ENCODE data around the gene IL26.
A peak's percentile ranks its signal among the peaks of the same experiment; 100 is the strongest.

IL26 gene

GRCh38 chr12:68207276-68207675 lies 18.3 kb downstream of the IL26 start:
- peaks cover 2% of the 10 kb centered on the region for H3K27me3 ChIP-seq (replicated peaks)
- TF ChIP-seq CTCF (IDR thresholded peaks at IDR 0.05; ENCODE audit: low read depth, low read length, missing control alignments) = no peak
- no peaks in the 10 kb centered on the region for H3K36me3 ChIP-seq (replicated peaks)
- H3K27ac ChIP-seq = no peak overlapping the region
- DNase-seq = no peak
- no peak overlapping the region for H3K4me3 ChIP-seq (ENCODE audit: low read depth, low read length)
- in situ Hi-C loops (cut with HindIII; ENCODE audit: low pct_ligation_motif_present, low sequenced_read_pairs) = no loop called here

- Histone ChIP-seq H3K36me3 (replicated peaks) (no peaks in the 10 kb centered on the region), H3K4me3 (ENCODE audit: low read depth, low read length) (no peak overlapping the region), H3K27ac (no peak overlapping the region), H3K27me3 (replicated peaks) (peaks cover 2% of the 10 kb centered on the region)
- DNase-seq = no peak
- in situ Hi-C loops (cut with HindIII; ENCODE audit: low pct_ligation_motif_present, low sequenced_read_pairs) = no loop called here
- no peak for TF ChIP-seq CTCF (IDR thresholded peaks at IDR 0.05; ENCODE audit: low read depth, low read length, missing control alignments)
These were observed 19.2 kb downstream of the IL26 start for GRCh38 chr12:68206446-68206845.

GRCh38 chr12:68203460-68203875 lies 22.1 kb downstream of the IL26 start:
- TF ChIP-seq CTCF (IDR thresholded peaks at IDR 0.05; ENCODE audit: low read depth, low read length, missing control alignments) = no peak
- in situ Hi-C loops (cut with HindIII; ENCODE audit: low pct_ligation_motif_present, low sequenced_read_pairs) = no loop called here
- no peak overlapping the region for H3K4me3 ChIP-seq (ENCODE audit: low read depth, low read length)
- no peak for DNase-seq
- H3K36me3 ChIP-seq (replicated peaks) = no peaks in the 10 kb centered on the region
- peaks cover 2% of the 10 kb centered on the region for H3K27me3 ChIP-seq (replicated peaks)
- H3K27ac ChIP-seq = no peak overlapping the region

- no peak for TF ChIP-seq CTCF (IDR thresholded peaks at IDR 0.05; ENCODE audit: low read depth, low read length, missing control alignments)
- peak; percentile 88 for DNase-seq
- H3K36me3 ChIP-seq (replicated peaks) = no peaks in the 10 kb centered on the region
- in situ Hi-C loops (cut with HindIII; ENCODE audit: low pct_ligation_motif_present, low sequenced_read_pairs) = no loop called here
- no peaks in the 10 kb centered on the region for H3K27me3 ChIP-seq (replicated peaks)
- H3K27ac ChIP-seq = no peak overlapping the region
- H3K4me3 ChIP-seq (ENCODE audit: low read depth, low read length) = no peak overlapping the region
These were observed 24.8 kb downstream of the IL26 start for GRCh38 chr12:68200854-68201253.

- Histone ChIP-seq H3K27ac (no peak overlapping the region), H3K27me3 (replicated peaks) (no peaks in the 10 kb centered on the region), H3K4me3 (ENCODE audit: low read depth, low read length) (no peak overlapping the region), H3K36me3 (replicated peaks) (no peaks in the 10 kb centered on the region)
- in situ Hi-C loops (cut with HindIII; ENCODE audit: low pct_ligation_motif_present, low sequenced_read_pairs) = no loop called here
- no peak for TF ChIP-seq CTCF (IDR thresholded peaks at IDR 0.05; ENCODE audit: low read depth, low read length, missing control alignments)
- no peak for DNase-seq
These were observed 26.5 kb downstream of the IL26 start for GRCh38 chr12:68199127-68199526.

- no peak for DNase-seq
- Histone ChIP-seq H3K27me3 (replicated peaks) (no peaks in the 10 kb centered on the region), H3K27ac (no peak overlapping the region), H3K36me3 (replicated peaks) (no peaks in the 10 kb centered on the region), H3K4me3 (ENCODE audit: low read depth, low read length) (no peak overlapping the region)
- in situ Hi-C loops (cut with HindIII; ENCODE audit: low pct_ligation_motif_present, low sequenced_read_pairs) = no loop called here
- no peak for TF ChIP-seq CTCF (IDR thresholded peaks at IDR 0.05; ENCODE audit: low read depth, low read length, missing control alignments)
These were observed 27.0 kb downstream of the IL26 start for GRCh38 chr12:68198507-68199086.
